Transverse colon (tissue), 4 donors: ENCODE data around the gene RUVBL2. TPM values are rescaled to one million over a fixed set of nuclear protein-coding genes. Genes with fewer than 3 reads are reported as not detected.

Experiments
- DNase-seq: peaks from one replicate; pipeline ENCODE4 v3.0.0-alpha.2; 2019
- H3K27ac ChIP-seq, 4 donors: fragments of 200-600 bp; sonication (generic); 2 replicates each; pipeline ENCODE4 v1.5.1; 2016 to 2018; ENCODE audit warnings: inconsistent platforms in 4 of 4
- H3K27me3 ChIP-seq: fragments of 200-600 bp; sonication (generic); 2 replicates; pipeline ENCODE4 v1.5.1; 2017; ENCODE audit warnings: inconsistent platforms
- H3K36me3 ChIP-seq, 4 donors: fragments of 200-600 bp; sonication (generic); 2 replicates each; pipeline ENCODE4 v1.5.1; 2017 to 2019; ENCODE audit warnings: inconsistent platforms in 4 of 4
- H3K4me1 ChIP-seq, 4 donors: fragments of 200-600 bp; sonication (generic); 2 replicates each; pipeline ENCODE4 v1.5.1; 2017 to 2020; ENCODE audit warnings: inconsistent platforms in 4 of 4
- H3K4me3 ChIP-seq, 4 donors: fragments of 200-600 bp; sonication (generic); 1 replicate in 1 of 4; 2 replicates in 3 of 4; pipeline versions ENCODE4 v1.5.1 to v1.6.1; 2017 to 2019; ENCODE audit warnings: inconsistent platforms in 4 of 4
- H3K9me3 ChIP-seq, 2 donors: fragments of 200-600 bp; sonication (generic); 2 replicates each; pipeline ENCODE4 v1.5.1; 2017 to 2019; ENCODE audit warnings: inconsistent platforms in 2 of 2
- CTCF ChIP-seq, 5 experiments: fragments of 200-600 bp in 3 of 5; fragments of 450-650 bp in 2 of 5; sonication (generic) in 3 of 5; IDR thresholded peaks; 1 replicate in 2 of 5; 2 replicates in 3 of 5; pipeline ENCODE4 v1.5.1; 2016 to 2017; ENCODE audit warnings: antibody characterized with exemption in 5 of 5, inconsistent platforms in 3 of 5, mild to moderate bottlenecking in 2 of 5, moderate library complexity in 1 of 5
- EP300 ChIP-seq: sonication (generic); formaldehyde crosslinking; IDR thresholded peaks from one replicate; pipeline ENCODE4 v1.6.1; 2017; ENCODE audit warnings: antibody characterized with exemption, low read depth
- POLR2A ChIP-seq: fragments of 450-650 bp; IDR thresholded peaks from one replicate; pipeline ENCODE4 v1.6.1; 2016; ENCODE audit warnings: antibody characterized with exemption, mild to moderate bottlenecking, moderate library complexity
- POLR2AphosphoS5 ChIP-seq, 3 donors: sonication (generic); formaldehyde crosslinking; IDR thresholded peaks; one replicate each; pipeline ENCODE4 v1.6.1; 2016; ENCODE audit warnings: antibody characterized with exemption in 3 of 3
- WGBS, 2 donors: methylation state at CpG; one replicate each; pipeline ENCODE4 v1.1.5; 2018; ENCODE audit warnings: low coverage in 1 of 2; 5-methylcytosine and 5-hydroxymethylcytosine counted together
- in situ Hi-C, 4 donors: fragments of 200-750 bp; cut with MboI; loops; one replicate each; pipeline versions ENCODE4 v1.15.0 to v1.15.1; 2017; ENCODE audit warnings: low sequenced_read_pairs in 3 of 4, low pct_ligation_motif_present in 1 of 4, low pct_unique_long_range_greater_than_20kb in 1 of 4
- intact Hi-C: fragments of 100-400 bp; cut with DNase I; formaldehyde crosslinking; loops from one replicate; pipeline ENCODE4 v1.15.1; 2023; ENCODE audit warnings: low total_unique reads
- total RNA-seq, 4 donors: library from RNA; depleted of rRNA; stranded (reverse); fragments of >200 nt; gene quantifications; one replicate each; pipeline ENCODE4 v1.1.0, GENCODE V29; 2016

Gene RUVBL2
- total RNA-seq, 4 donors from 2014 or later: 48.6 to 66.9 (median 59.4) TPM

GRCh38 chr19:48991873-48992580, 1.7 kb upstream of the RUVBL2 start:
- 27% methylated on average over 8 of the region's 8 CpGs; no CpG with 5 or more reads in 1 of the 2 donors for WGBS, 2 donors
- TF ChIP-seq POLR2A (peak; percentile 52), EP300 (no peak), CTCF (IDR thresholded peaks at IDR 0.05) (no peak), POLR2AphosphoS5 (IDR thresholded peaks at IDR 0.05) (peak; percentile 46 to 81 (median 77))
- in situ Hi-C loops (no loop called here), intact Hi-C loops (loop anchor here (2.0 kb wide), 1 partner anchor 201 kb away; no protein-coding TSS in a partner anchor)
- Histone ChIP-seq H3K4me1 (peaks cover 16 to 36% (median 29%) of the 10 kb centered on the region in 4 donors), H3K9me3 (no peaks in the 10 kb centered on the region), H3K27ac (peak overlapping the region; percentile 89 to 96 (median 94)), H3K4me3 (peak overlapping the region; percentile 42 to 87 (median 52)), H3K27me3 (no peaks in the 10 kb centered on the region), H3K36me3 (peaks cover 0 to 10% (median 0%) of the 10 kb centered on the region in 4 donors)
- peak; percentile 70 for DNase-seq

- WGBS, 2 donors: 0 to 2% methylated on average over 3 to 20 of the region's 20 CpGs
- DNase-seq: no peak
- peaks cover 16 to 36% (median 29%) of the 10 kb centered on the region in 4 donors for H3K4me1 ChIP-seq
- H3K27me3 ChIP-seq: no peaks in the 10 kb centered on the region
- H3K4me3 ChIP-seq: peak overlapping the region; percentile 42 to 87 (median 52)
- intact Hi-C loops: loop anchor here (2.0 kb wide), 1 partner anchor 202 kb away; no protein-coding TSS in a partner anchor
- H3K36me3 ChIP-seq: peaks cover 0 to 6% (median 0%) of the 10 kb centered on the region in 4 donors
- H3K9me3 ChIP-seq: no peaks in the 10 kb centered on the region
- peak overlapping the region; percentile 89 to 96 (median 94) for H3K27ac ChIP-seq
- no peak for TF ChIP-seq POLR2A
- no peak for TF ChIP-seq POLR2AphosphoS5 (IDR thresholded peaks at IDR 0.05)
- TF ChIP-seq EP300: no peak
- no peak for TF ChIP-seq CTCF (IDR thresholded peaks at IDR 0.05)
- in situ Hi-C loops: no loop called here
Measured at GRCh38 chr19:48992581-48993174, 1.0 kb upstream of the RUVBL2 start.

GRCh38 chr19:48994035-48994386, 324 bp downstream of the RUVBL2 start:
- 2 to 4% methylated on average over 4 to 13 of the region's 13 CpGs for WGBS, 2 donors
- in situ Hi-C loops (no loop called here), intact Hi-C loops (no loop called here)
- peak overlapping the region; percentile 47 to 87 (median 54) for H3K4me3 ChIP-seq
- no peak for DNase-seq
- no peaks in the 10 kb centered on the region for H3K36me3 ChIP-seq
- peak overlapping the region; percentile 89 to 96 (median 94) for H3K27ac ChIP-seq
- H3K9me3 ChIP-seq: no peaks in the 10 kb centered on the region
- no peaks in the 10 kb centered on the region for H3K27me3 ChIP-seq
- H3K4me1 ChIP-seq: peaks cover 16 to 36% (median 29%) of the 10 kb centered on the region in 4 donors
- TF ChIP-seq POLR2A (no peak), POLR2AphosphoS5 (IDR thresholded peaks at IDR 0.05) (no peak), CTCF (IDR thresholded peaks at IDR 0.05) (no peak), EP300 (no peak)

GRCh38 chr19:48997972-48998371, 4.3 kb downstream of the RUVBL2 start:
- no peaks in the 10 kb centered on the region for H3K36me3 ChIP-seq
- no peak overlapping the region for H3K27ac ChIP-seq
- TF ChIP-seq POLR2AphosphoS5 (IDR thresholded peaks at IDR 0.05) (no peak), CTCF (IDR thresholded peaks at IDR 0.05) (peak; percentile 22 to 40 (median 34))
- 80 to 100% methylated on average over 2 to 5 of the region's 5 CpGs for WGBS, 2 donors
- H3K27me3 ChIP-seq: no peaks in the 10 kb centered on the region
- H3K4me3 ChIP-seq: no peak overlapping the region
- peak; percentile 62 for DNase-seq
- no peaks in the 10 kb centered on the region for H3K9me3 ChIP-seq
- intact Hi-C loops (no loop called here), in situ Hi-C loops (no loop called here)
- H3K4me1 ChIP-seq: peaks cover 7 to 16% (median 12%) of the 10 kb centered on the region in 4 donors
